ENCODE measurements around the gene DCC. TPM values are rescaled to one million over a fixed set of nuclear protein-coding genes. Genes with fewer than 3 reads are reported as not detected.

Gene DCC
- total RNA-seq, 2 donors from 2014 or later = not detected

GRCh38 chr18:53115876-53116585 lies 776.0 kb downstream of the DCC start:
- Mint-ChIP-seq H3K36me3 (no peaks in the 10 kb centered on the region), H3K9me3 (peaks cover 3 to 10% of the 10 kb centered on the region in 2 donors), H3K27ac (no peak overlapping the region)
- ATAC-seq = no peak
- DNase-seq (ENCODE audit: low spot score in 2 of 2) = no peak

- Mint-ChIP-seq H3K36me3 (no peaks in the 10 kb centered on the region), H3K27ac (no peak overlapping the region), H3K9me3 (peaks cover 5 to 10% of the 10 kb centered on the region in 2 donors)
- no peak for DNase-seq (ENCODE audit: low spot score in 2 of 2)
- ATAC-seq = no peak
These were observed 777.9 kb downstream of the DCC start for GRCh38 chr18:53117851-53118250.

DNA sequence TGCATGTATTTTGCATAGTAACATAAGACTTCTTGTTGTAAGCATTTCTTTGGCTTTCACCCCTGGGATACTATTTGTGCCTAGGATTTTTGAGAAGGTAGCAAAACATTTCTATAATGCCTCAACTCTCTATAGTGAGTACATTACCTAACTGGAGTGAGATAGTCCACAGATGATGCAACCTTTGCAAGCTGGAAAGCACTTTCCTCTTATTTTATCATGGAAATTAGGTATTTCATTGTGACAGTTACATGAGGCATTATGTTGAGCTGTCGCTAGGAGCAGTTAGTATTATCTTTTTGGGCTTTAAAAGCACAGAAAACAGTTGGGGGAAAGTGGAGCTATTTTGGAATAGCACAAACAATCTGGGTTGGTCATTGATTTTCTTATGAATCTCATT lies 786.2 kb downstream of the DCC start:
- ATAC-seq = no peak

DNA sequence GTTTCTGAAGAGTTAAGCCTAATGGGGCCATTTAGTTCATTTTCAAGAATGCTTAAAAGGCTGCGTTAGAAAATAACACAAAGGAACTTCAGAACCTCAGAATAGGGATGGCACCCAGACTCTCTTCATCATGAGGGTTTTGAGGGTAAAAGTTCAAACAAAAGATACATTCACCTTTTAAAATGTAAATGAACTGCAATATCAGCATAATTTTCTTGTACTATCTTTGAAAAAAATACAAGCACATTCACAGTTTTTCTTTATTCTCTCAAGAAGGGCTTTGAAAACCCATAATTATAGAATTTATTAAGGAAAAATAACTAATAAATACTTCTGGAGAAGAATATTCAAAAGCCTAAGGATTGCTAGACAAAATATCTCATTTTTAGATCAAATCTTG lies 791.0 kb downstream of the DCC start:
- H3K9me3 Mint-ChIP-seq = peaks cover 10 to 13% of the 10 kb centered on the region in 2 donors
- no peak for DNase-seq (ENCODE audit: low spot score in 2 of 2)
- no peak overlapping the region for H3K27ac Mint-ChIP-seq
- ATAC-seq = no peak
- H3K36me3 Mint-ChIP-seq = peaks cover 0 to 7% of the 10 kb centered on the region in 2 donors

More for the DNA sequence above, 786.2 kb downstream of the DCC start:
- Mint-ChIP-seq H3K27ac (no peak overlapping the region), H3K9me3 (peaks cover 11 to 22% of the 10 kb centered on the region in 2 donors), H3K36me3 (peaks cover 0 to 7% of the 10 kb centered on the region in 2 donors)
- DNase-seq (ENCODE audit: low spot score in 2 of 2) = no peak

DNA sequence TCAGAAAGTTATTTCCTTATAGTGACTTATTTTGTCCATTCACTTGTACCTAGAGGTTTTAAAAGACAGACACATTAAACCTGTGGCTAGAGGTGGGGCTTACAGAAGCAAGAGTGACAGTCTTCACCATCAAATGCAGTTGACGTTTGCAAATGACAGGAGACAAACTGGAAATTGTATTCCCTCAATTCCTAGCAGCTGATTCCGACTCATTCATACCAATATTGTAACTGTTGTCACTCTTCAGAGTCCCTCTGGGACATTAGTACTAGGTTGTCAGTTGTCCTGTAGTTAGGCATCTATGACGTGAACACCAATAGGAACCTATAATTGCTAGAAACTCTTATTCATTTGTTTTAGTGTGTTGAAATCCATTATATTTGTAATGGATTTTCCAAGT lies 794.7 kb downstream of the DCC start:
- DNase-seq (ENCODE audit: low spot score in 2 of 2) (no peak), ATAC-seq (no peak)
- Mint-ChIP-seq H3K9me3 (peaks cover 13 to 16% of the 10 kb centered on the region in 2 donors), H3K27ac (no peak overlapping the region), H3K36me3 (peaks cover 0 to 7% of the 10 kb centered on the region in 2 donors)

- no peak for ATAC-seq
- Mint-ChIP-seq H3K9me3 (peaks cover 10 to 12% of the 10 kb centered on the region in 2 donors), H3K36me3 (peaks cover 0 to 3% of the 10 kb centered on the region in 2 donors), H3K27ac (no peak overlapping the region)
- no peak for DNase-seq (ENCODE audit: low spot score in 2 of 2)
These were observed 795.7 kb downstream of the DCC start for GRCh38 chr18:53135654-53136053.

DNA sequence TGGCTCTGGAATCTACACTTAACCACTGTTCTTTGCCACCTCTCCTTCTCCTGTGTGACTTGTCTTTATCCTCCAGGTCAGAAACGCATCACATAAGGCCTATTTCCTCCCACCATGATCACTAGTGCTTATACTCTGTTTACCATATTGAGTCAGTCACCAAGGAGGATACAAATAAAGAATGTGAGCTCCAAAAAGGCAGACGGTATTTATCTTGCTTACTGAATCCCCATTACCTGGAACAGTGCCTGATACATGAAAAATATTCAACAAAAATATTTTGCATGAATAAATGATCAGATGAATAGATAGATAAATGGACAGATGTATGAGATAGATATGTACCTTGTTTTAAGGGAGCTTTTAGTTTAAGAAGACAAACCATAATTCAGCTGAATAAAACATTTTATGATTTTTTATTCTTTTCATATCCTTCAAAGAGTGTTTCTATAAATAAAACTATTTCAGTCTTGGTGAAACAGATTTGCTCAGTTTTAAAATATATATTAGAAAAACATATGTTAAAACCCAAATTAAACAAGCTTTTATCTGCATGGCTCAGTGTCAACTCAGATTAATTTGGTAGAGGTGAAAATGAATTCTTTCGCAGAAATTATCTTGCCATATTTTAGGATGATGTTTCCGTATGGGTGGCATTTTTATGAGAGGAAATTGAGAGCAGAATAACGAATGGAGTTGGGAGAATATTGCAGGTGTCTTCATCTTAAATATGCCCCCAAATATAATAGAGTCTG lies 799.9 kb downstream of the DCC start:
- no peak overlapping the region for H3K27ac Mint-ChIP-seq
- ATAC-seq = no peak
- no peak for DNase-seq (ENCODE audit: low spot score in 2 of 2)
- no peaks in the 10 kb centered on the region for H3K36me3 Mint-ChIP-seq
- H3K9me3 Mint-ChIP-seq = peaks cover 0 to 20% of the 10 kb centered on the region in 2 donors

- DNase-seq (ENCODE audit: low spot score in 2 of 2) = no peak
- no peak for ATAC-seq
- Mint-ChIP-seq H3K27ac (no peak overlapping the region), H3K36me3 (no peaks in the 10 kb centered on the region), H3K9me3 (peaks cover 0 to 26% of the 10 kb centered on the region in 2 donors)
These were observed 802.0 kb downstream of the DCC start for GRCh38 chr18:53142005-53142404.

GRCh38 chr18:53147472-53147871 lies 807.5 kb downstream of the DCC start:
- peaks cover 0 to 24% of the 10 kb centered on the region in 2 donors for H3K9me3 Mint-ChIP-seq
- H3K36me3 Mint-ChIP-seq = no peaks in the 10 kb centered on the region
- DNase-seq (ENCODE audit: low spot score in 2 of 2) = no peak
- H3K27ac Mint-ChIP-seq = no peak overlapping the region
- no peak for ATAC-seq

GRCh38 chr18:53148123-53148522 lies 808.1 kb downstream of the DCC start:
- Mint-ChIP-seq H3K36me3 (no peaks in the 10 kb centered on the region), H3K9me3 (peaks cover 0 to 22% of the 10 kb centered on the region in 2 donors), H3K27ac (no peak overlapping the region)
- no peak for DNase-seq (ENCODE audit: low spot score in 2 of 2)
- ATAC-seq = no peak

DNA sequence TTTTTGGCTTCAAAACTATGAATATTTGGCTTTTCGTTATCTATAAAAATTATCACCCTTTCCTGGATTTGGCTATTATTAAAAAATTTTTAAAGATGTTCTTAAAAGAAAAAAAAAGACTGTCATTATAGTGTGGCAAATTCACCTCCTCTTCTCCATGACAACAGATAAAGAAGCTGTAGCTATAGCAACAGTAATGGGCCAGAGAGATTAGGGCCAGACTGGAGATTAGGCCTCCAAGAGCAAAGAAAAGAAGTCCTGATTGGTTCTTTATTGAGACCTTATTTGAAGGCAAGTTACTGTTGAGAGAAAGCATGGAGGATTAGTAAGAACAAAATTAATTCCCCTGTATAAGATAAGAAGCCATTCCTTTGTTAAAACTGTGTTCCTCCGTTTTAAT lies 812.5 kb downstream of the DCC start:
- H3K36me3 Mint-ChIP-seq = no peaks in the 10 kb centered on the region
- H3K27ac Mint-ChIP-seq = no peak overlapping the region
- no peak for DNase-seq (ENCODE audit: low spot score in 2 of 2)
- H3K9me3 Mint-ChIP-seq = peaks cover 6 to 13% of the 10 kb centered on the region in 2 donors
- no peak for ATAC-seq

DNA sequence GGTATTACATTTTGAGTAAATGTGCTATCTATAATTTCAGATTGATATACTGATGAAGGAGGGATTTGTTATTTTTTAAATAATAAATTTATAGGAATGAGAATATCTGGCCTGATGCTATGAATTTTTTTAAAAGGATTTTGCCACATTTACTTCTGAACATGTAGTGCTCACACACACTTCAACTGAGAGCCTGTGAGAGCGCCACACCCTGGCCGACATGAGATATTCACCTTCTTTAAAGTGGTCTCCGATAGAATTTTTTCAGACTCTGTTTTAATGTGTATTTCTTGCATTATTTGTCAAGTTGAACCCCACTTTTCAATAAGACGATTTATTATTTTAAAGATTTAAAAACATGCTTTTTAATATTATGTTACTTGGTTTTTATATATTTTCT lies 813.3 kb downstream of the DCC start:
- H3K36me3 Mint-ChIP-seq = no peaks in the 10 kb centered on the region
- peak in 1 of 2 donors; percentile 2 for DNase-seq (ENCODE audit: low spot score in 2 of 2)
- H3K9me3 Mint-ChIP-seq = peaks cover 6 to 10% of the 10 kb centered on the region in 2 donors
- ATAC-seq = no peak
- H3K27ac Mint-ChIP-seq = no peak overlapping the region

GRCh38 chr18:53153800-53154199 lies 813.8 kb downstream of the DCC start:
- ATAC-seq (no peak), DNase-seq (ENCODE audit: low spot score in 2 of 2) (no peak)
- Mint-ChIP-seq H3K36me3 (no peaks in the 10 kb centered on the region), H3K27ac (no peak overlapping the region), H3K9me3 (peaks cover 6 to 8% of the 10 kb centered on the region in 2 donors)

DNA sequence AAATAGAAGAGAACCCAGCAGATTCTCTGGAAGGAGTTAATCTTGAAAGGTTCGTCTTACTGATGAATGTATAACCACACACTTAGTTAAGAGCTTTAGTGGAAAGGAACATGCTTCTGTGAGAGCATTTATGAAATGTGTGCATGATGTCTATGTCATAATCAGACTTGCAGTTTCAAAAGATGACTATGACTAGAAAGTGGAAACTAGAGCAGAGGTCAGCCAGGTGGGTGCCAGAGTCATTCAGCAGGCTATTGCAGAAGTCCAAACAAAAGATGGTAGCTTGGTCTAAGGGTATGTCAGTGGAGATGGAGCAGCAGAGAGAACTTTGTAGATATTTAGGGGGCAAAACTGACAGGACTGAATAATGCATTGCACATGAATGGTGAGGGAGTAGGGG lies 825.8 kb downstream of the DCC start:
- peaks cover 14 to 17% of the 10 kb centered on the region in 2 donors for H3K9me3 Mint-ChIP-seq
- H3K27ac Mint-ChIP-seq = no peak overlapping the region
- no peak for DNase-seq (ENCODE audit: low spot score in 2 of 2)
- no peaks in the 10 kb centered on the region for H3K36me3 Mint-ChIP-seq
- ATAC-seq = no peak

- no peaks in the 10 kb centered on the region for H3K36me3 Mint-ChIP-seq
- ATAC-seq (no peak), DNase-seq (ENCODE audit: low spot score in 2 of 2) (no peak)
- H3K27ac Mint-ChIP-seq = no peak overlapping the region
- peaks cover 7 to 12% of the 10 kb centered on the region in 2 donors for H3K9me3 Mint-ChIP-seq
These were observed 829.3 kb downstream of the DCC start for GRCh38 chr18:53169346-53169745.

DNA sequence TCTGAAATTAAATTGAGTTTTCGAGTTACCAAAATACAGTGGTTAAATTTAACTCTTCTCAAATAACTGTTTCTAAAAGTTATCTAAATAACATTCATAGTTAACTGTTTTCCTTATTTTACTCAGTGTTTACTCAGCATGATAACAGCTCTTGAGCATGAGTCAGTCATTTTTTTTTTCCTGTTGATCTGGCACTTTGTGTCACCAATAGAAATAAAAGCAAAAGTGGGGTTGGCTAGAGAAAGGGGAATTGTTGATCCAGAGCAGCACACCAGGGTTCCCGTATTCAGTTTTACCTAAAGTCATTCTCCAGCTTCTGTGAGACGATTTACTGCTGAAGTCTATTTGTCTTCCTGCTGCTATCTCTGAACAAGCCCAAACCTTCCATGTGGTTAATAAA lies 851.6 kb downstream of the DCC start:
- ATAC-seq = no peak

GRCh38 chr18:53193870-53194269 lies 853.9 kb downstream of the DCC start:
- ATAC-seq (no peak), DNase-seq (ENCODE audit: low spot score in 2 of 2) (no peak)
- Mint-ChIP-seq H3K9me3 (peaks cover 7 to 9% of the 10 kb centered on the region in 2 donors), H3K36me3 (no peaks in the 10 kb centered on the region), H3K27ac (no peak overlapping the region)

More for the DNA sequence above, 851.6 kb downstream of the DCC start:
- Mint-ChIP-seq H3K9me3 (peaks cover 7 to 12% of the 10 kb centered on the region in 2 donors), H3K27ac (no peak overlapping the region), H3K36me3 (no peaks in the 10 kb centered on the region)
- DNase-seq (ENCODE audit: low spot score in 2 of 2) = no peak

GRCh38 chr18:53219853-53220252 lies 879.9 kb downstream of the DCC start:
- DNase-seq (ENCODE audit: low spot score in 2 of 2) (no peak), ATAC-seq (no peak)
- no peaks in the 10 kb centered on the region for H3K9me3 Mint-ChIP-seq
- no peaks in the 10 kb centered on the region for H3K36me3 Mint-ChIP-seq
- H3K27ac Mint-ChIP-seq = no peak overlapping the region

Measured in activated naive CD4-positive, alpha-beta T cell treated with anti-CD3 and anti-CD28 coated beads, Interleukin-2, amount 50 U/mL, for 72 hours (primary cell).